ENCODE data around the gene KCTD16. TPM values are rescaled to one million over a fixed set of nuclear protein-coding genes. Genes with fewer than 3 reads are reported as not detected.

The KCTD16 gene
- total and polyA plus RNA-seq, 12 donors, result 0.02 to 0.42 (median 0.10) TPM; not detected in 2

DNA sequence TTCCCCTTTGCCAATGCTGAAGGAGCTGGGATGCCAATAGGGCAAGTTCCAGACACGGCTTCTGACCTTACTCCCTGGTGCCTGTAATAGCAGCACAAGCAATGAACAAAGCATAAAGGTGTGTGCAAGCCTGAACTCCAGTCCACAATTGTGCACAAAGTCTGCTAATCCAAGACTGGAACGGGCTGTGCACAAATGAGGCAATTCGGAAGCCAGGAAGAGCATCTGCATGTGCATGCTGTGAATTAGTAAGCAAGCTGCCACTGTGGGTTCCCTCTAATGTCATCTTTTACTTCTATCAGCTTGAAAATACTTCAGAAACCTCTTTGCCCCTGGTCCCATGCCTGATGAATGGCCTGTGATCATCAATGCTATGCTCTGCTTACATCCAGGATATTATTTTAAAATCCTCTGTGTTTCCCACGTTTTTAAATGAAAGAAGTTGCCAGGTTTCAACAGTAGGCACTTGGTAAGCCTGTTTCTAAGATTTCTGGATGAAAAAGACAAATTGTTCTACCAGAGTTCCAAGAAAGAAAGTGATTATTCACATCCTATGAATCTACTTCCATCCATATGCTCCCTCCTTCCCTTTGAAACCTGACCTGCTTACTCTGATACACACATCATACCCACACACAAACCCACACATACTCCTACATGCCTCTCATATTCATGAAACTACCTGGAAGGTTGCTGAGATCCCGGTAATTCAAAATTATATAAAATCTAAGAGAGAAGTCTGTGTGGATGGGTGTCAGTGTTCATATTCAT is 165.7 kb downstream of the KCTD16 start:
- H3K27ac ChIP-seq, result no peak overlapping the region
- no peaks in the 10 kb centered on the region for H3K36me3 ChIP-seq
- no peak for ATAC-seq
- no peaks in the 10 kb centered on the region for H3K4me1 ChIP-seq
- no peak overlapping the region for H3K4me3 ChIP-seq
- intact Hi-C loops (cut with DNase I), result no loop called here
- TF ChIP-seq CTCF (IDR thresholded peaks at IDR 0.05), result no peak
- no peaks in the 10 kb centered on the region for H3K9me3 ChIP-seq
- WGBS, 2 donors, result 74 to 75% methylated on average over 5 of the region's 5 CpGs
- no peaks in the 10 kb centered on the region for H3K27me3 ChIP-seq
- no peak for DNase-seq

- no peaks in the 10 kb centered on the region for H3K4me1 ChIP-seq
- no peak overlapping the region for H3K4me3 ChIP-seq
- H3K27ac ChIP-seq, result no peak overlapping the region
- ATAC-seq, result no peak
- H3K27me3 ChIP-seq, result peaks cover 0 to 4% (median 0%) of the 10 kb centered on the region in 7 donors
- H3K9me3 ChIP-seq, result no peaks in the 10 kb centered on the region
- DNase-seq, result no peak
- intact Hi-C loops (cut with DNase I), result no loop called here
- no peak for TF ChIP-seq CTCF (IDR thresholded peaks at IDR 0.05)
- no peaks in the 10 kb centered on the region for H3K36me3 ChIP-seq
- 79 to 88% methylated on average over 4 of the region's 4 CpGs for WGBS, 2 donors
These were observed 181.7 kb downstream of the KCTD16 start for GRCh38 chr5:144352330-144352729.

DNA sequence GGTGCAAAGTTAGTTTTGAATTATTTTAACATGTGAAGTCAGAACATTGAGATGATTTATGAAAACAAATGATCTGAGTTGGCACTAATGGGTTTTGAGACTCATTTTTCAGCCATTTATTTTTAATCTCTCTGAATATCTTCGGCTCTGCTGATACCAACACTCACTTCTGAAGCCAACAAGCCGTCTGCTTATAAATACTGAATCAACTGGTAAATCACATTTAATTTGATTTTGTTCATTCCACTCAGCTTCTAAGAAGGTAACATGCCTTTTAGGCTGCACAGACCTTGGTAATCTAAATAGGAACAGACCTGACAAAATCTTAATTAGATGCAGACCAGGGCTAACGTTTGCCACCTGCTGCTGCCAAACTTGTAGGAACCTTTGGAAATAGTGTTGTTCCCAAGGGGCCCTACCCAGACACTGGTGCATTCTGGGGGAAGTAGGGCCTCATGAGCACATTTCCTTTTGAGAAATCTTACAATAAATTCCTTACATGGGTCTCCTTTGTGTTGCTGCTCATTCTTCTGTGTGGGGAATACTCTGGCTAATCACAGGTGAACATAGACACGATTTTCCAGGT is 182.2 kb downstream of the KCTD16 start:
- TF ChIP-seq CTCF (IDR thresholded peaks at IDR 0.05), result no peak
- H3K4me3 ChIP-seq, result no peak overlapping the region
- no peak overlapping the region for H3K27ac ChIP-seq
- H3K27me3 ChIP-seq, result peaks cover 0 to 4% (median 0%) of the 10 kb centered on the region in 7 donors
- DNase-seq (no peak), ATAC-seq (no peak)
- H3K36me3 ChIP-seq, result no peaks in the 10 kb centered on the region
- intact Hi-C loops (cut with DNase I), result no loop called here
- WGBS, 2 donors, result 50 to 66% methylated on average over 4 of the region's 4 CpGs
- H3K9me3 ChIP-seq, result no peaks in the 10 kb centered on the region
- no peaks in the 10 kb centered on the region for H3K4me1 ChIP-seq

DNA sequence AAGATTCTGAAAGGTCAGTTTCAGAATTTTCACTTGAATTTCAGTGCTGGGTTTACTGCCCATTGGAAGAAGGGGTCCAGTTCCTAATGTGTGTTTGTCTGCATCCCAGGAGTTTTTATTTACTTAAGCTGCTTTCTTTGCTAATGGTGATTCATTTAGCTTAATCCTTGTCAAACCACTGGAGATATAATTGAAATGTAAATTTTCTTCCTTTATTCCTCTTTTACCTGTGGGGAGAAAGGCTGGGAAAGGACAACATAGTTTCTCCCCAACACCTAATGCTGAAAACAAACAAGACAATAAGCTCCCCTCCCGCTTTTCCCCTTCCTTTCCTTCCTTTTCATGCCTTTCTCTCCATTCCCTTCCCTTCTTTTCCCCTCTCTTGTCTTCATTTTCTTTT is 185.8 kb downstream of the KCTD16 start:
- ATAC-seq (no peak), DNase-seq (no peak)
- Histone ChIP-seq H3K27me3 (peaks cover 0 to 6% (median 0%) of the 10 kb centered on the region in 7 donors), H3K27ac (no peak overlapping the region), H3K4me1 (no peaks in the 10 kb centered on the region), H3K4me3 (no peak overlapping the region), H3K9me3 (peaks cover 0 to 4% (median 0%) of the 10 kb centered on the region in 11 donors), H3K36me3 (no peaks in the 10 kb centered on the region)
- TF ChIP-seq CTCF (IDR thresholded peaks at IDR 0.05), result no peak
- intact Hi-C loops (cut with DNase I), result no loop called here
- WGBS, 2 donors, result 67 to 83% methylated on average over 1 of the region's 1 CpG

Measured in heart right ventricle (tissue), 16 donors.